GM23338 (cell line): ENCODE measurements around the gene CADPS2. TPM values are rescaled to one million over a fixed set of nuclear protein-coding genes. Genes with fewer than 3 reads are reported as not detected.

Experiments used
- ATAC-seq: fragments of 200-7000 bp; cut with Tn5 transposase; 3 replicates; pipeline ENCODE4 v1.9.1; 2020
- DNase-seq: peaks from one replicate; pipeline ENCODE4 v3.0.0-alpha.2; 2015; ENCODE audit warnings: low spot score
- H2AFZ ChIP-seq: fragments of 200-600 bp; sonication (generic); 2 replicates; pipeline ENCODE4 v1.8.0; 2016; ENCODE audit warnings: antibody characterized with exemption, mild to moderate bottlenecking, moderate library complexity
- H3F3A ChIP-seq: fragments of 200-600 bp; sonication (generic); replicated peaks from 2 replicates; pipeline ENCODE4 v1.8.0; 2017; ENCODE audit warnings: antibody characterized with exemption, mixed run types, low read depth
- H3K27ac ChIP-seq: fragments of 200-600 bp; sonication (generic); 2 replicates; pipeline ENCODE4 v1.6.1; 2016; ENCODE audit warnings: low read depth
- H3K27me3 ChIP-seq: fragments of 200-600 bp; sonication (generic); 2 replicates; pipeline ENCODE4 v1.8.0; 2016; ENCODE audit warnings: mild to moderate bottlenecking, mixed run types, moderate library complexity; ENCODE audit not compliant: insufficient read depth
- H3K36me3 ChIP-seq: fragments of 200-600 bp; sonication (generic); 2 replicates; pipeline ENCODE4 v1.8.0; 2016; ENCODE audit warnings: mild to moderate bottlenecking; ENCODE audit not compliant: insufficient read depth
- H3K4me1 ChIP-seq: fragments of 200-600 bp; sonication (generic); 2 replicates; pipeline ENCODE4 v1.8.0; 2016; ENCODE audit warnings: mild to moderate bottlenecking, moderate library complexity; ENCODE audit not compliant: insufficient read depth
- H3K4me2 ChIP-seq: fragments of 200-600 bp; sonication (generic); 2 replicates; pipeline ENCODE4 v1.7.1; 2017; ENCODE audit warnings: mixed run types
- H3K4me3 ChIP-seq: fragments of 200-600 bp; sonication (generic); 2 replicates; pipeline ENCODE4 v1.6.1; 2016; ENCODE audit warnings: mixed run types
- H3K79me2 ChIP-seq: fragments of 200-600 bp; sonication (generic); replicated peaks from 2 replicates; pipeline ENCODE4 v1.8.0; 2017; ENCODE audit warnings: mild to moderate bottlenecking; ENCODE audit not compliant: insufficient read depth
- H3K9me2 ChIP-seq: fragments of 200-600 bp; sonication (generic); 2 replicates; pipeline ENCODE4 v1.8.0; 2017; ENCODE audit not compliant: insufficient read depth
- H4K20me1 ChIP-seq: fragments of 200-600 bp; sonication (generic); replicated peaks from 2 replicates; pipeline ENCODE4 v1.8.0; 2017; ENCODE audit warnings: mild to moderate bottlenecking; ENCODE audit not compliant: insufficient read depth
- H3K27ac Mint-ChIP-seq: 2 replicates; pipeline ENCODE4 v1.8.0; 2020; ENCODE audit warnings: inconsistent platforms, mild to moderate bottlenecking, moderate library complexity, mixed read lengths
- H3K27me3 Mint-ChIP-seq: 3 replicates; pipeline ENCODE4 v1.8.0; 2022; ENCODE audit warnings: low read depth, mild to moderate bottlenecking, moderate library complexity, mixed read lengths, inconsistent platforms; ENCODE audit not compliant: insufficient read depth, poor library complexity
- H3K36me3 Mint-ChIP-seq: 3 replicates; pipeline ENCODE4 v1.8.0; 2021; ENCODE audit warnings: low read depth, mild to moderate bottlenecking, inconsistent platforms, moderate library complexity, mixed read lengths
- H3K4me1 Mint-ChIP-seq: 3 replicates; pipeline ENCODE4 v1.8.0; 2020; ENCODE audit warnings: mild to moderate bottlenecking, inconsistent platforms, mixed read lengths
- H3K4me3 Mint-ChIP-seq: 3 replicates; pipeline ENCODE4 v1.8.0; 2021; ENCODE audit warnings: moderate library complexity, mild to moderate bottlenecking, inconsistent platforms, mixed read lengths
- H3K9me3 Mint-ChIP-seq: 3 replicates; pipeline ENCODE4 v1.8.0; 2020; ENCODE audit warnings: moderate library complexity, mild to moderate bottlenecking, inconsistent platforms, mixed read lengths
- CREB1 ChIP-seq: fragments of 250-450 bp; sonication (Bioruptor Pico); IDR thresholded peaks from 2 replicates; pipeline ENCODE4 v1.5.0; 2020; ENCODE audit warnings: low read depth, mild to moderate bottlenecking, moderate library complexity
- EZH2 ChIP-seq: fragments of 200-600 bp; sonication (generic); IDR thresholded peaks from one replicate; pipeline ENCODE4 v1.8.0; 2017; ENCODE audit warnings: antibody characterized with exemption, mild to moderate bottlenecking, low read depth; ENCODE audit not compliant: unreplicated experiment
- EZH2phosphoT487 ChIP-seq: fragments of 200-600 bp; sonication (generic); IDR thresholded peaks from one replicate; pipeline ENCODE4 v1.8.1; 2018; ENCODE audit warnings: antibody characterized with exemption; ENCODE audit not compliant: unreplicated experiment
- JUNB ChIP-seq: IDR thresholded peaks from one replicate; pipeline ENCODE4 v1.6.1; 2016; ENCODE audit warnings: antibody characterized with exemption; ENCODE audit not compliant: unreplicated experiment
- POLR2AphosphoS5 ChIP-seq: IDR thresholded peaks from 2 replicates; pipeline ENCODE4 v1.6.1; 2016; ENCODE audit warnings: antibody characterized with exemption, low read depth
- STAT1 ChIP-seq: IDR thresholded peaks from one replicate; pipeline ENCODE4 v1.6.1; 2016; ENCODE audit warnings: antibody characterized with exemption; ENCODE audit not compliant: unreplicated experiment
- ZNF114 ChIP-seq: fragments of 250-450 bp; sonication (Bioruptor Pico); IDR thresholded peaks from 2 replicates; pipeline ENCODE4 v1.5.0; 2020; ENCODE audit warnings: mild to moderate bottlenecking, moderate library complexity
- ZNF331 ChIP-seq: fragments of 250-450 bp; sonication (Bioruptor Pico); IDR thresholded peaks from 2 replicates; pipeline ENCODE4 v1.5.0; 2020; ENCODE audit warnings: low read depth, mild to moderate bottlenecking, moderate library complexity
- ZNF462 ChIP-seq: fragments of 250-450 bp; sonication (Bioruptor Pico); IDR thresholded peaks from 2 replicates; pipeline ENCODE4 v1.5.0; 2020; ENCODE audit warnings: mild to moderate bottlenecking, moderate library complexity
- polyA plus RNA-seq: library from polyadenylated mRNA; unstranded; fragments of >200 nt; fragmentation: Nextera tagmentation; extraction: Ambion mirVana; gene quantifications from 2 replicates; pipeline ENCODE4 v1.2.1, GENCODE V29; 2016
- total RNA-seq: library from RNA; depleted of rRNA; stranded (reverse); fragments of >200 nt; shearing (Covaris generic); gene quantifications from 2 replicates; pipeline ENCODE4 v1.2.3, GENCODE V29; 2014
- TF ChIP-seq, protein P1 (sequence below), 2 experiments: fragments of 200-600 bp in 1 of 2; sonication (generic) in 1 of 2; conservative IDR thresholded peaks; 2 replicates each; pipeline versions ENCODE4 v1.5.1 to v1.6.1; 2016 to 2017; ENCODE audit warnings: antibody characterized with exemption in 2 of 2, low read depth in 2 of 2, mild to moderate bottlenecking in 2 of 2, moderate library complexity in 1 of 2

Gene CADPS2
- total and polyA plus RNA-seq, 2 experiments from 2014 or later = 16.3 to 36.9 TPM

DNA sequence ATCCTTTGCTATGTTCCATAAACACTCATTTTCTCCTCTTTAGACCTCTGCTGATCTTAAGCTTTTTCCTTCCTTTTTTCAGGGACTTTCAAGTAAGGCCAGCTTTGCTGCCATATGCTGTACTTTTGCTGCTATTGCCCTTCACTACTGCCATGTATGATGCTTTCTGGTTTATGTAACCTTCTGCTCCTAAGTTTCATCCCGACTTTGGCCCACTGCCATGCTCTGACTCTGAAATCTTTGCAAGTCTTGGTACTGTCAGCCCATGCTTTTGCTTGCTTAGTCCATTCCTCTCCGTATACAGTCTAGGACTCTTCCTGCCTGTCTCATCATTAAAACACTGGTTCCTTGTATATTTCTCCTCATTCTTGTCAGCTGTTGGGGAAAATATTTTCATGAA lies 339.8 kb downstream of the CADPS2 start (continued):
- TF ChIP-seq ZNF462 (CRISPR knock-in tag) = no peak

GRCh38 chr7:122544463-122544862 lies 341.8 kb downstream of the CADPS2 start:
- H3K27me3 Mint-ChIP-seq = no peaks in the 10 kb centered on the region
- no peak overlapping the region for H3K4me3 Mint-ChIP-seq
- no peaks in the 10 kb centered on the region for H3K9me2 ChIP-seq
- peaks cover 5% of the 10 kb centered on the region; the same call in 1 of the 2 replicates for H3K4me1 ChIP-seq
- H3K9me3 Mint-ChIP-seq = no peaks in the 10 kb centered on the region
- no peak overlapping the region for H3K27ac ChIP-seq
- no peak overlapping the region for H3K4me2 ChIP-seq
- no peaks in the 10 kb centered on the region for H3K36me3 Mint-ChIP-seq
- H3F3A ChIP-seq = no peaks in the 10 kb centered on the region
- H4K20me1 ChIP-seq = no peaks in the 10 kb centered on the region
- H3K27ac Mint-ChIP-seq = no peak overlapping the region
- ATAC-seq (no peak), DNase-seq (no peak)
- H3K4me3 ChIP-seq = no peak overlapping the region
- peaks cover 6% of the 10 kb centered on the region for H3K4me1 Mint-ChIP-seq
- no peaks in the 10 kb centered on the region for H3K27me3 ChIP-seq
- no peaks in the 10 kb centered on the region for H3K79me2 ChIP-seq
- no peak overlapping the region for H2AFZ ChIP-seq
- no peaks in the 10 kb centered on the region for H3K36me3 ChIP-seq
- TF ChIP-seq POLR2AphosphoS5 (no peak), ZNF331 (CRISPR knock-in tag) (no peak), STAT1 (no peak), JUNB (no peak), CREB1 (CRISPR knock-in tag) (no peak), EZH2 (no peak), ZNF114 (CRISPR knock-in tag) (no peak), EZH2phosphoT487 (no peak)
- TF ChIP-seq, protein P1, sequence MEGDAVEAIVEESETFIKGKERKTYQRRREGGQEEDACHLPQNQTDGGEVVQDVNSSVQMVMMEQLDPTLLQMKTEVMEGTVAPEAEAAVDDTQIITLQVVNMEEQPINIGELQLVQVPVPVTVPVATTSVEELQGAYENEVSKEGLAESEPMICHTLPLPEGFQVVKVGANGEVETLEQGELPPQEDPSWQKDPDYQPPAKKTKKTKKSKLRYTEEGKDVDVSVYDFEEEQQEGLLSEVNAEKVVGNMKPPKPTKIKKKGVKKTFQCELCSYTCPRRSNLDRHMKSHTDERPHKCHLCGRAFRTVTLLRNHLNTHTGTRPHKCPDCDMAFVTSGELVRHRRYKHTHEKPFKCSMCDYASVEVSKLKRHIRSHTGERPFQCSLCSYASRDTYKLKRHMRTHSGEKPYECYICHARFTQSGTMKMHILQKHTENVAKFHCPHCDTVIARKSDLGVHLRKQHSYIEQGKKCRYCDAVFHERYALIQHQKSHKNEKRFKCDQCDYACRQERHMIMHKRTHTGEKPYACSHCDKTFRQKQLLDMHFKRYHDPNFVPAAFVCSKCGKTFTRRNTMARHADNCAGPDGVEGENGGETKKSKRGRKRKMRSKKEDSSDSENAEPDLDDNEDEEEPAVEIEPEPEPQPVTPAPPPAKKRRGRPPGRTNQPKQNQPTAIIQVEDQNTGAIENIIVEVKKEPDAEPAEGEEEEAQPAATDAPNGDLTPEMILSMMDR (conservative IDR thresholded peaks at IDR 0.05; ENCODE audit: low read depth in 2 of 2) = no peak
